Nephron progenitor cell (in vitro differentiated cells): ENCODE measurements around the gene RAE1.

Experiments used
- DNase-seq: peaks from one replicate; pipeline ENCODE4 v3.0.0; 2021
- H3K27ac Mint-ChIP-seq: 2 replicates; pipeline ENCODE4 v1.8.0; 2021; ENCODE audit warnings: mild to moderate bottlenecking, moderate library complexity, mixed read lengths
- H3K27me3 Mint-ChIP-seq: 2 replicates; pipeline ENCODE4 v1.8.0; 2021; ENCODE audit warnings: mild to moderate bottlenecking, low read depth, mixed read lengths; ENCODE audit not compliant: poor library complexity
- H3K36me3 Mint-ChIP-seq: 2 replicates; pipeline ENCODE4 v1.8.0; 2021; ENCODE audit warnings: low read depth, mixed read lengths
- H3K4me1 Mint-ChIP-seq: 2 replicates; pipeline ENCODE4 v1.8.0; 2021; ENCODE audit warnings: mixed read lengths
- H3K4me3 Mint-ChIP-seq: 2 replicates; pipeline ENCODE4 v1.8.0; 2021; ENCODE audit warnings: mild to moderate bottlenecking, moderate library complexity, mixed read lengths
- H3K9me3 Mint-ChIP-seq: 2 replicates; pipeline ENCODE4 v1.8.0; 2021; ENCODE audit warnings: mild to moderate bottlenecking, moderate library complexity, mixed read lengths
- CTCF ChIP-seq: fragments of 200-600 bp; sonication (generic); IDR thresholded peaks from 2 replicates; pipeline ENCODE4 v1.5.0; 2021; ENCODE audit warnings: antibody characterized with exemption

Gene RAE1

GRCh38 chr20:57420571-57421252 lies 69.7 kb downstream of the RAE1 start:
- H3K36me3 Mint-ChIP-seq = no peaks in the 10 kb centered on the region
- no peak overlapping the region for H3K4me3 Mint-ChIP-seq
- H3K4me1 Mint-ChIP-seq = peaks cover 47% of the 10 kb centered on the region
- no peaks in the 10 kb centered on the region for H3K9me3 Mint-ChIP-seq
- H3K27ac Mint-ChIP-seq = no peak overlapping the region
- DNase-seq = no peak
- TF ChIP-seq CTCF = no peak
- peaks cover 24% of the 10 kb centered on the region for H3K27me3 Mint-ChIP-seq

DNA sequence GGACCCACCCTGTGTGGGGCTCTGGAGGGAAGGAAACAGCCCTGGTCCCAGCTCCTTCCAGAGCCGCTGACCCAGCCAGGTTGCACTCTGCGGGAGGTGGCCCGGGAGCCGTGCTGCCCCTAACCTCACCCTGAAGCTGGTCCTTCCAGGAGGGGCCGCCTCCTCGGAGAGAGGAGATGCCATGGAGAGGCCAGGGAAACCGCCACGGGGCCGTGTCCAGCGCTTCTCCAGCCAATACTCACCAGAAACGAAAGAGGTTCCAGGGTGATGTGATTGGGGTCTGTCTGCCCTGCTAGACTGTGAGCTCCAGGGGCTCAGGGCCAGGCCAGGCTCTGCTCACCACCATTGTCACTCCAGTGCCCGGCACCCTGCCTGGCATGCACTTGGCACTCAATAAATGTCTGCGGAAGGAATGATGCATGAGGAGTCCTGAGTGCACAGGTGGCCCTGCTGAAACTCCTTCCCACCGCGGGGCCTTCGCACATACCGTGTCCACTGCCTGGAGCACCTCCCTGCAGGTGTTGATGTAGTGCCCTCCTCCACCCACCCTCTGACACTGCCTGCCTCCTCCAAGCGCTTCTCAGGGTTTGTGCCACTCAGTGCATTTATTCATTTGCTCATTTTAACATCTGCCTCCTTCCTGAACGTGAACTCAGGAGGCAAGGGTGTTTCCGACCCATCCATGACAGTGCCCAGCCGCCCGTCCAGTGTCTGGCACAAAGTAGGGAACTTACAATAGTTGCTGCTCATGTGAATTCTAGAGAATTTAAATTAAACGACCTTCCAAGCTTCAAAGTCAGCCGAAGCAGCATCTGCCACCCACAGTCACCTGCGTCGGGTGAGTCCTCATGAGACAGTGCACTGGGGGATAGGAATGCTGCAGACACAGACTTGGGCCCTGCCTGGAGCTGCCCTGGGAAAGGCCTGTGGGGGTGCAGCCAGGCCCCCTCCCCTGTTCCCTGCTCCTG lies 70.5 kb downstream of the RAE1 start:
- peaks cover 48% of the 10 kb centered on the region for H3K4me1 Mint-ChIP-seq
- DNase-seq = no peak
- TF ChIP-seq CTCF = no peak
- peaks cover 24% of the 10 kb centered on the region for H3K27me3 Mint-ChIP-seq
- no peak overlapping the region for H3K27ac Mint-ChIP-seq
- H3K9me3 Mint-ChIP-seq = no peaks in the 10 kb centered on the region
- no peak overlapping the region for H3K4me3 Mint-ChIP-seq
- no peaks in the 10 kb centered on the region for H3K36me3 Mint-ChIP-seq

- H3K4me1 Mint-ChIP-seq = peaks cover 55% of the 10 kb centered on the region
- TF ChIP-seq CTCF = no peak
- DNase-seq = no peak
- H3K4me3 Mint-ChIP-seq = no peak overlapping the region
- H3K27ac Mint-ChIP-seq = no peak overlapping the region
- H3K27me3 Mint-ChIP-seq = peaks cover 20% of the 10 kb centered on the region
- H3K36me3 Mint-ChIP-seq = no peaks in the 10 kb centered on the region
- no peaks in the 10 kb centered on the region for H3K9me3 Mint-ChIP-seq
Observed at GRCh38 chr20:57422254-57422653, 71.2 kb downstream of the RAE1 start.

GRCh38 chr20:57425150-57426013 lies 74.3 kb downstream of the RAE1 start:
- no peaks in the 10 kb centered on the region for H3K9me3 Mint-ChIP-seq
- H3K4me1 Mint-ChIP-seq = peaks cover 55% of the 10 kb centered on the region
- H3K27me3 Mint-ChIP-seq = peaks cover 24% of the 10 kb centered on the region
- DNase-seq = no peak
- H3K36me3 Mint-ChIP-seq = no peaks in the 10 kb centered on the region
- TF ChIP-seq CTCF = no peak
- peak overlapping the region; percentile 69 for H3K27ac Mint-ChIP-seq
- H3K4me3 Mint-ChIP-seq = no peak overlapping the region

DNA sequence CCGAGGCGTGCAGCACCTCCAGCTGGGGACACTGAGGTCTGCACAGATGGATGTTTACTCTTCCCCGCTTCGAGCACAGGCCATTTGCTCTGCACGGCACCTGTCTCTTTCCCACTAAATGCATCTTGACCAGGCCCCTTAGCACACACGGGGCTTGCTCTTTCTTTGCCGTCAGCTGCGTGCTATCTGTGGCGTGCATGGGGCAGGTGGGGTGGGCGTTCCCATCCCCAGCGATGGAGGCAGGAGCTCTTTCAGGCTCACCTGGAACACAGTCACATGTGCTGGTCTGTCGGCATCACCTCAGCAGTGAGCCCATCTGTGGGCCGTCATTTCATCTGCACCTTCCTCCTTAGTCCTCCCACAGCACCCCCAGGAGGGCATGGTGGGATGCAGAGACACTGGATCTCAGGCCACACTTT lies 75.2 kb downstream of the RAE1 start:
- no peak for DNase-seq
- peaks cover 24% of the 10 kb centered on the region for H3K27me3 Mint-ChIP-seq
- H3K4me3 Mint-ChIP-seq = no peak overlapping the region
- H3K27ac Mint-ChIP-seq = no peak overlapping the region
- no peaks in the 10 kb centered on the region for H3K36me3 Mint-ChIP-seq
- H3K9me3 Mint-ChIP-seq = no peaks in the 10 kb centered on the region
- peaks cover 48% of the 10 kb centered on the region for H3K4me1 Mint-ChIP-seq
- TF ChIP-seq CTCF = no peak
